K562 (cell line): ENCODE results near the gene PIGX. TPM values are rescaled to one million over a fixed set of nuclear protein-coding genes. Genes with fewer than 3 reads are reported as not detected.

Source experiments
- DPF2 ChIP-seq: fragments of 450-650 bp; IDR thresholded peaks from 2 replicates; pipeline ENCODE4 v1.6.1; 2016
- ESRRB ChIP-seq: fragments of 250-450 bp; sonication (Bioruptor Pico); IDR thresholded peaks from 2 replicates; pipeline ENCODE4 v1.5.0; 2020; ENCODE audit warnings: mild to moderate bottlenecking, moderate library complexity, borderline replicate concordance
- FOXJ3 ChIP-seq: sonication (generic); formaldehyde crosslinking; IDR thresholded peaks from 2 replicates; pipeline ENCODE4 v1.4.0; 2020; ENCODE audit warnings: mild to moderate bottlenecking, missing genetic modification reagents
- HDAC8 ChIP-seq: fragments of 450-650 bp; IDR thresholded peaks from 2 replicates; pipeline ENCODE4 v1.6.1; 2016; ENCODE audit warnings: mild to moderate bottlenecking, missing genetic modification characterization, moderate library complexity, missing compliant biosample characterization
- ILF3 ChIP-seq: fragments of 450-650 bp; IDR thresholded peaks from 2 replicates; pipeline ENCODE4 v1.6.1; 2018; ENCODE audit warnings: antibody characterized with exemption, mild to moderate bottlenecking, moderate library complexity, borderline replicate concordance
- KDM2B ChIP-seq: fragments of 250-450 bp; sonication (Bioruptor Pico); IDR thresholded peaks from 2 replicates; pipeline ENCODE4 v1.8.0; 2021; ENCODE audit warnings: mild to moderate bottlenecking, moderate library complexity
- MEF2A ChIP-seq: IDR thresholded peaks from 2 replicates; pipeline ENCODE4 v1.6.1; 2011; ENCODE audit warnings: low read depth, mild to moderate bottlenecking, low read length, moderate library complexity; ENCODE audit not compliant: control insufficient read depth
- PML ChIP-seq: IDR thresholded peaks from 2 replicates; pipeline ENCODE4 v1.6.1; 2012; ENCODE audit warnings: low read length, inconsistent platforms
- PRMT5 ChIP-seq: sonication (generic); formaldehyde crosslinking; IDR thresholded peaks from 2 replicates; pipeline ENCODE4 v1.5.0; 2020; ENCODE audit warnings: missing genetic modification reagents
- RBM25 ChIP-seq: fragments of 200-400 bp; formaldehyde crosslinking; IDR thresholded peaks from 2 replicates; pipeline ENCODE4 v1.6.1; 2018; ENCODE audit warnings: low read length, low read depth, moderate library complexity; ENCODE audit not compliant: severe bottlenecking
- RNF2 ChIP-seq: sonication (generic); IDR thresholded peaks from 2 replicates; pipeline ENCODE4 v1.6.1; 2016
- SAP30 ChIP-seq: fragments of 200-600 bp; sonication (generic); IDR thresholded peaks from 2 replicates; pipeline ENCODE4 v1.6.1; 2012; ENCODE audit warnings: borderline replicate concordance, low read depth, mild to moderate bottlenecking, moderate library complexity, low read length, control low read depth, inconsistent platforms; ENCODE audit not compliant: insufficient read depth, poor library complexity, severe bottlenecking
- SOX6 ChIP-seq: fragments of 450-650 bp; IDR thresholded peaks from 2 replicates; pipeline ENCODE4 v1.6.1; 2014; ENCODE audit warnings: mild to moderate bottlenecking
- TAF1 ChIP-seq: IDR thresholded peaks from 2 replicates; pipeline ENCODE4 v1.6.1; 2011; ENCODE audit warnings: mild to moderate bottlenecking, low read length, moderate library complexity; ENCODE audit not compliant: insufficient read depth, control insufficient read depth, severe bottlenecking; ENCODE audit errors: extremely low read depth
- TEAD2 ChIP-seq: fragments of 450-650 bp; IDR thresholded peaks from 2 replicates; pipeline ENCODE4 v1.6.1; 2016; ENCODE audit warnings: missing genetic modification characterization, control low read depth, missing compliant biosample characterization
- ZNF133 ChIP-seq: fragments of 250-450 bp; sonication (Bioruptor Pico); IDR thresholded peaks from 2 replicates; pipeline ENCODE4 v1.4.0; 2020; ENCODE audit warnings: mild to moderate bottlenecking
- polyA plus RNA-seq, 8 experiments: library from polyadenylated mRNA; depleted of rRNA in 4 of 8; stranded (reverse) in 5 of 8; unstranded in 3 of 8; fragments of >200 nt; fragmentation: Nextera tagmentation in 2 of 8; fragmentation: Illumina TruSeq in 1 of 8; extraction: Ambion mirVana in 2 of 8; extraction: Trizol in 1 of 8; gene quantifications; 2 replicates each; pipeline versions ENCODE4 v1.2.1 to v1.2.3, GENCODE V29; 2011 to 2014; ENCODE audit warnings: inconsistent platforms in 1 of 8, missing spikeins in 1 of 8
- total RNA-seq, 7 experiments: library from RNA; depleted of rRNA in 6 of 7; stranded (reverse); fragments of >200 nt in 6 of 7; fragmentation: Illumina TruSeq in 2 of 7; extraction: Trizol in 2 of 7; gene quantifications; 2 replicates each; pipeline versions ENCODE4 v1.2.1 to v1.2.3, GENCODE V29; 2011 to 2021; ENCODE audit warnings: low replicate concordance in 1 of 7
- TF ChIP-seq, protein P1 (sequence below): fragments of 450-650 bp; IDR thresholded peaks from 2 replicates; pipeline ENCODE4 v1.6.1; 2016; ENCODE audit warnings: mild to moderate bottlenecking
- TF ChIP-seq, protein P2 (sequence below): fragments of 450-650 bp; IDR thresholded peaks from 2 replicates; pipeline ENCODE4 v1.6.1; 2016
- TF ChIP-seq, protein P3 (sequence below): IDR thresholded peaks from 2 replicates; pipeline ENCODE4 v1.6.1; 2016; ENCODE audit warnings: missing genetic modification characterization, missing compliant biosample characterization
- TF ChIP-seq, protein P4 (sequence below): fragments of 450-650 bp; formaldehyde crosslinking; IDR thresholded peaks from 2 replicates; pipeline ENCODE4 v1.4.0; 2020; ENCODE audit warnings: mild to moderate bottlenecking, moderate library complexity

PIGX gene
- total and polyA plus RNA-seq, 9 of the 15 experiments (the other 6 are each of a cell fraction or from before 2014, with no cell fraction given): 3.7 to 36.3 (median 26.9) TPM

DNA sequence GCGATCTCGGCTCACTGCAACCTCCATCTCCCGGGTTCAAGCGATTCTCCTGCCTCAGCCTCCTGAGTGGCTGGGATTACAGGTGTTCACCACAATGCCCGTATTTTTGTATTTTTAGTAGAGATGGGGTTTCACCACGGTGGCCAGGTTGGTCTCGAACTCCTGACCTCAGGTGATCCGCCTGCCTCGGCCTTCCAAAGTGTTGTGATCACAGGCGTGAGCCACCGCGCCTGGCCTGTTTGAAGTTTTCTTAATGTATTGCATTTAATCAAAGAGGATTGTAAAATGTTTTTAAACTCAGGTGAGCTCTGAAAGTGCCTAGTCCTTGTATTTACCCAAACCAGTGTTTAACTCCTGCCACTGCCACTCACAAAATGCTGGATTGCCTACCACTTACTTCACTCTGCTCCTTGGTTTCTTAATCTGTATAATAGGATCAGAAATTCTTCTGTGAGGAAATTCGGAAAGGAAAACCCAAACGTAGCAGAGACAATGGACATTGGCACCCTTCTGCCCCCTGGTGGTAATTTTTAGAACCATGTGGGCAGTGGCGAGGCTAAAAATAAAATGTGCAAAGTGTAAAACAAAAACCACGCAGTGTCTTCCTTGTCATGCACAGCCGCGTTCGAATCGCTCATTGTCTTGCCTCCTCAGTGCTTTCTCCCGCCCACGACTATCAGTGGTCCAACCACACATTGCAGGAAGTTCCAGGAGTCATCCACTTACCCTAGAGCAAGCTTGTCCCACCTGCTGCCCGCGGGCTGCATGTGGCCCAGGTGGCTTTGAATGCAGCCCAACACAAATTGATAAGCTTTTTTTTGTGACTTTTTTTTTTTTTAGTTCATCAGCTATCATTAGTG, 27.4 kb upstream of the PIGX start (continued):
- TF ChIP-seq, protein P1, sequence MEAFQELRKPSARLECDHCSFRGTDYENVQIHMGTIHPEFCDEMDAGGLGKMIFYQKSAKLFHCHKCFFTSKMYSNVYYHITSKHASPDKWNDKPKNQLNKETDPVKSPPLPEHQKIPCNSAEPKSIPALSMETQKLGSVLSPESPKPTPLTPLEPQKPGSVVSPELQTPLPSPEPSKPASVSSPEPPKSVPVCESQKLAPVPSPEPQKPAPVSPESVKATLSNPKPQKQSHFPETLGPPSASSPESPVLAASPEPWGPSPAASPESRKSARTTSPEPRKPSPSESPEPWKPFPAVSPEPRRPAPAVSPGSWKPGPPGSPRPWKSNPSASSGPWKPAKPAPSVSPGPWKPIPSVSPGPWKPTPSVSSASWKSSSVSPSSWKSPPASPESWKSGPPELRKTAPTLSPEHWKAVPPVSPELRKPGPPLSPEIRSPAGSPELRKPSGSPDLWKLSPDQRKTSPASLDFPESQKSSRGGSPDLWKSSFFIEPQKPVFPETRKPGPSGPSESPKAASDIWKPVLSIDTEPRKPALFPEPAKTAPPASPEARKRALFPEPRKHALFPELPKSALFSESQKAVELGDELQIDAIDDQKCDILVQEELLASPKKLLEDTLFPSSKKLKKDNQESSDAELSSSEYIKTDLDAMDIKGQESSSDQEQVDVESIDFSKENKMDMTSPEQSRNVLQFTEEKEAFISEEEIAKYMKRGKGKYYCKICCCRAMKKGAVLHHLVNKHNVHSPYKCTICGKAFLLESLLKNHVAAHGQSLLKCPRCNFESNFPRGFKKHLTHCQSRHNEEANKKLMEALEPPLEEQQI: no peak
- TF ChIP-seq ZNF133 (CRISPR knock-in tag) (no peak), FOXJ3 (no peak), HDAC8 (tag) (no peak), SOX6 (peak; percentile 49; the same call in 1 of the 2 replicates), KDM2B (CRISPR knock-in tag) (no peak), DPF2 (no peak), PML (no peak), MEF2A (peak; percentile 82), ILF3 (no peak), TEAD2 (tag) (no peak), SAP30 (no peak), ESRRB (CRISPR knock-in tag) (no peak), TAF1 (no peak), RBM25 (peak; percentile 54), PRMT5 (no peak), RNF2 (0 out of 2 replicates have a peak, but pooled peaks have one; percentile 19)
- TF ChIP-seq, protein P2, sequence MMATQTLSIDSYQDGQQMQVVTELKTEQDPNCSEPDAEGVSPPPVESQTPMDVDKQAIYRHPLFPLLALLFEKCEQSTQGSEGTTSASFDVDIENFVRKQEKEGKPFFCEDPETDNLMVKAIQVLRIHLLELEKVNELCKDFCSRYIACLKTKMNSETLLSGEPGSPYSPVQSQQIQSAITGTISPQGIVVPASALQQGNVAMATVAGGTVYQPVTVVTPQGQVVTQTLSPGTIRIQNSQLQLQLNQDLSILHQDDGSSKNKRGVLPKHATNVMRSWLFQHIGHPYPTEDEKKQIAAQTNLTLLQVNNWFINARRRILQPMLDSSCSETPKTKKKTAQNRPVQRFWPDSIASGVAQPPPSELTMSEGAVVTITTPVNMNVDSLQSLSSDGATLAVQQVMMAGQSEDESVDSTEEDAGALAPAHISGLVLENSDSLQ: no peak
- TF ChIP-seq, protein P3, sequence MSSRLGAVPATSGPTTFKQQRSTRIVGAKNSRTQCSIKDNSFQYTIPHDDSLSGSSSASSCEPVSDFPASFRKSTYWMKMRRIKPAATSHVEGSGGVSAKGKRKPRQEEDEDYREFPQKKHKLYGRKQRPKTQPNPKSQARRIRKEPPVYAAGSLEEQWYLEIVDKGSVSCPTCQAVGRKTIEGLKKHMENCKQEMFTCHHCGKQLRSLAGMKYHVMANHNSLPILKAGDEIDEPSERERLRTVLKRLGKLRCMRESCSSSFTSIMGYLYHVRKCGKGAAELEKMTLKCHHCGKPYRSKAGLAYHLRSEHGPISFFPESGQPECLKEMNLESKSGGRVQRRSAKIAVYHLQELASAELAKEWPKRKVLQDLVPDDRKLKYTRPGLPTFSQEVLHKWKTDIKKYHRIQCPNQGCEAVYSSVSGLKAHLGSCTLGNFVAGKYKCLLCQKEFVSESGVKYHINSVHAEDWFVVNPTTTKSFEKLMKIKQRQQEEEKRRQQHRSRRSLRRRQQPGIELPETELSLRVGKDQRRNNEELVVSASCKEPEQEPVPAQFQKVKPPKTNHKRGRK (tag): no peak
- TF ChIP-seq, protein P4, sequence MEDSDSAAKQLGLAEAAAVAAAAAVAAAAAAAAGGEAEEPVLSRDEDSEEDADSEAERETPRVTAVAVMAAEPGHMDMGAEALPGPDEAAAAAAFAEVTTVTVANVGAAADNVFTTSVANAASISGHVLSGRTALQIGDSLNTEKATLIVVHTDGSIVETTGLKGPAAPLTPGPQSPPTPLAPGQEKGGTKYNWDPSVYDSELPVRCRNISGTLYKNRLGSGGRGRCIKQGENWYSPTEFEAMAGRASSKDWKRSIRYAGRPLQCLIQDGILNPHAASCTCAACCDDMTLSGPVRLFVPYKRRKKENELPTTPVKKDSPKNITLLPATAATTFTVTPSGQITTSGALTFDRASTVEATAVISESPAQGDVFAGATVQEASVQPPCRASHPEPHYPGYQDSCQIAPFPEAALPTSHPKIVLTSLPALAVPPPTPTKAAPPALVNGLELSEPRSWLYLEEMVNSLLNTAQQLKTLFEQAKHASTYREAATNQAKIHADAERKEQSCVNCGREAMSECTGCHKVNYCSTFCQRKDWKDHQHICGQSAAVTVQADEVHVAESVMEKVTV (CRISPR knock-in tag): peak; percentile 98
